ENCODE measurements around the gene BNIP2.
"Not testable (repeated sequence)": the region's sequence is repeated elsewhere in the genome, so short reads cannot be mapped to it uniquely, and the experiment has no call there.

BNIP2 gene

DNA sequence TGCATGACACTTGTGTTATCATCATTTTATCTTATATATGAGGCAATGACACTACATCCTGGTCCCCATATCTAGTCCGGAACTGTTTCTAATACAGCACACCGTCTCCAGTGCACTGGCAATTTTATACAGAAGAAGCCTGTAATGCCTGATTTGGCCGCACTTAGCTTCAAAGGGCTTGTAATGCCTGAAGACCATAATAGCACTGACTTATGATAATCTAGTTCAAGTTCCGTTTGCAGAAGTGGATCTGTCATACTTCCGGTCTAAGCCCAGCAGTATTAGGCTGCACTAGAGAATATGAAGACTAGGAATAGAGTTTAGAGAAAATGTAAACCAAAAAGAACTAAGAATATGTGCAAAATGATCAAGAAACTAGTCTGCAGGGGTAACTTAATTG, 1.3 kb downstream of the BNIP2 start:
- DNase-seq (ENCODE audit: low read depth): no peak

DNA sequence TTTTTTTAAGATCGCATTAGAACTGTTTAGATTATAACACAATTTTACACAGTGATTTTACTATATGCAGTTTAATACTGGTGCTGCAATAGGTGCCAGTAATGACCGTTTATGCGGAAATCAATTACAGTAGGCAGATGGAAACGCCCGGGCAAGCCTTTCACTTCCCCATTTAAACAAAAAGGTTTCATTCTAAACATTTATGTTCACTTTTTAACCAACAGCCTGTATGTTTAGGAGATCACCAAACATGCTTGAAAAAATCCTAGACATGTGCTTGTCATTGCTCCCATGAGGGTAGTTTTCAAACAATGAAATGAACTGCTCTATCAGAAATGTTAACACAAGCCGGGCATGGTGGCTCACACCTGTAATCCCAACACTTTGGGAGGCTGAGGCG, 2.7 kb downstream of the BNIP2 start:
- no peak for DNase-seq (ENCODE audit: low read depth)

DNA sequence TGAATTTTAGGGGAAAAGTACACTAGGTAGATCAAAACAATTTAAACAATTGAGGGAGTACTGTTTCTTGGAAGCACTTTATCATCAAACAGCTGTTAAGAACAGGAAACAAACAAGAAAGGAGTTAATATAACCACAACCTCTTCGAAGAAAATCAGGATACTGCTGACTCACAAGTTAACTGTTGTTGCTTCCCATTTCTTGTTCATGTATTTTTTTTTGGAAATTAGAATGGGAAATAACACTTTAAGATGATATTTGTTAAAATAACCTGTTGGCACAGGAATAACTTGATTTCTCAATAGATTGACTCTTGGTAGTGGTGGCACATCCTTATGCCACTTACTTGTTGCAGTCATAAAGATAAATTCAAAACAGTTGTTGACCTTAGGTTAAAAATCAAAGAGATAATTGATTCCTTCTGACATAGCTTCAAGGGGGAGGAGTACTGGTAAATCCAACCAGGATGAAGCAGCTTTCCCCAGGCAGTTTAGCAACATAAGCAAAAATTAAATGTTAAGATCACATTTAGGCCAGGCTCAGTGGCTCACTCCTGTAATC, 3.3 kb downstream of the BNIP2 start:
- DNase-seq (ENCODE audit: low read depth): peak; percentile 28

DNA sequence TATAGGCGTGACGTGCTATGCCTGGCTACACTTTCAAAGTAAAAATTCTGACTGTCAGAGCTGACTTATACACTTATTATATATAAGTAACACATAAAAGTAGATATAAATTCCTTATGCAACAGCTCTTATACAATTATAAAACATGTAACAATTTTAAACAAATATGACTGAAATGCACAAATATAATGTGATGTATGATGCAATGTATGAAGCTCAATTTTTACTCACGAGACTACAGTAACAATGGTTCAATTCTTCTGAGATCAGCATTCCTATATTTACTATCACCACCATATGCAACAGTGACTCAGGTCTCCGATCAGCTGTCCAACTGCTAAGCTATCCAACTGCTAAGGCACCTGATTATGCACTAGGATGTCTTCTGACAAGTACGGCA, 8.2 kb downstream of the BNIP2 start:
- DNase-seq (ENCODE audit: low read depth): no peak

DNA sequence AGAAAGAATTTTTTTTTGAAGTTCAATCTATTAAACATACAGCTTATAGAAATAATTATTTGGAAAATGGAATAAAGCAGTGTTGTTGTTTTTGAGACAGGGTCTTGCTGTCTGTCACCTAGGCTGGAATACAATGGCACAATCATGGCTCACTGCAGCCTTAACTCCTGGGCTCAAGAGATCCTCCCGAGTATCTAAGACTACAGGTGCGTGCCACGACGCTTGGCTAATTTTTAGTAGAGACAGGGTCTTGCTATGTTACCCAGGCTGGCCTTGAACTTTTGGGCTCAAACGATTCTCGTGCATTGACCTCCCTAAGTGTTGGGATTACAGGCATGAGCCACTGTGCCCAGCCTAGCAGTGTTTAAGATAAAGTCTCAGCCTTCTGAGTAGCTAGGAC, 8.8 kb downstream of the BNIP2 start:
- no peak for DNase-seq (ENCODE audit: low read depth)

DNA sequence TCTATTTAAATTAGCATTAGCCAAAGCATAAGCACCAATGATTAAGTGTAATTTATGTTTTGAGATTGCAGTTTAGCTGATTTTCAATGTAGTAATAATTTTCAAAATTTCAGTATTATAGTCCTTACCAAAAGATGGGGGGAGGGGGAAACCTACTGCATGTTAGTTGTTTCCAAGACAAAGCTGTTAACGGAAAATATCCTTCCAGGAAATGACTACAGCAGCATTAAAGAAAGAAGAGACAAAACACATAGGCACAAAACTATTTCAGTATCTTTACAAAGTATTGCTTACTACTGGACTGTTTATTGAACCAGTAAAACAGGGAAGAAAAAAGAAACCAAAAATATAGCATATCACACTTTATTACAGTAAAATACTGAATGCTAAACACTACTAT, 10.5 kb downstream of the BNIP2 start:
- no peak for DNase-seq (ENCODE audit: low read depth)

DNA sequence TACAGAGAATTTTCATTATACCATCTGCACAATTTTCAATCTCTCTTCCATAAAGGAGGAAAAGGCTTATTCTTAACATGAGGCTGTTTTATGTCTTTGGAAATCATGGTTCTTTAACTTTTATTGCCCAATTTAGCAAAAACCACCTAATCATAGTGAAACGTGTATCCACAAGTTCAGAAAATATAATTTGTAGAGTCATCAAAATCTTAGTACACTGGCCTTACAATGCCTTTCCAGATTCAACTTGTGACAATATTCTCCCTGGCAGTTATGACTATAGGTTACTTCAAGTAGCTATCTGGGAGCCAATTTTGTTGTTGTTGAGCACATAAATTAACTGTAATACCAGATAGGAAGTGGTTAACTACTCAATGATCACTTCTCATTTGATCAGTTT, 10.9 kb downstream of the BNIP2 start:
- no peak for DNase-seq (ENCODE audit: low read depth)

DNA sequence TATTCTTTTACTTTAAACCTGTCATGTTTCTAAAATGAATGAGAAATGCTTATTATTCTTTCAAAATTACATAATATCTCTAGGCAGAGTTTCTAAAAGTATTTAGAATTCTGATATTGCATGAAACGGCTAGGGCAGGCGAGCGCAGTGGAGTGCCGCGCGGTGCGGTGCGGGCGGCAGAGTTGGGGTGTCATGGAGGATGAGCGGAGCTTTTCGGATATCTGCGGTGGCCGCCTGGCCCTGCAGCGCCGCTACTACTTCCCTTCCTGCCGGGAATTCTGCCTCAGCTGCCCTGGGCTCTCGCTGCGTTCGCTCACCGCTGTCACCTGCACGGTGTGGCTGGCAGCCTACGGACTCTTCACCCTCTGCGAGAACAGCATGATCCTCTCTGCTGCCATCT, 12.6 kb downstream of the BNIP2 start:
- DNase-seq (ENCODE audit: low read depth): no peak

DNA sequence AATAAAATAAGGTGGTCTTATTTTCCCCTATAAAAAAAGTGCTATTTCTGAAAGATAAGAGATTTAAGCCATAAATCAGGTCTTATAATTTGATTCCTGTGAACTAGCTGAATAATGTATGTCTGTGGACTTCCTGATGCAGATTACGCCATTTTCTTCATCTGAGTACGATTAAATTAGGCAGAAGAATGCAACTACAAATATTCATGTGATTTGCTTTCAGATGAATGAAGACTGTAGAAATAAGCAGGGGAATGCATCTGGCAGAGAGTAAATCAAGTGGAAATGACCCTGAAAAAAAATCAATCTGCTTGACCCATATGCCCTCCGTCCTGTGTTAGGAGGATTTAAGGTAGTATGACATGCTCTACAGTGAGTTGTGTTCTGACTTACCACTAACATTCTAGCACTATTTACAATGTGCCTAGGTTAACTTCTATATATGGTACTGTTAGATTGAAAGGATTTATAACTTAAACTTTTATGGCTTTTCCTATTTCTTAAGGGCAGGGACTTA, 14.7 kb downstream of the BNIP2 start:
- no peak for DNase-seq (ENCODE audit: low read depth)

DNA sequence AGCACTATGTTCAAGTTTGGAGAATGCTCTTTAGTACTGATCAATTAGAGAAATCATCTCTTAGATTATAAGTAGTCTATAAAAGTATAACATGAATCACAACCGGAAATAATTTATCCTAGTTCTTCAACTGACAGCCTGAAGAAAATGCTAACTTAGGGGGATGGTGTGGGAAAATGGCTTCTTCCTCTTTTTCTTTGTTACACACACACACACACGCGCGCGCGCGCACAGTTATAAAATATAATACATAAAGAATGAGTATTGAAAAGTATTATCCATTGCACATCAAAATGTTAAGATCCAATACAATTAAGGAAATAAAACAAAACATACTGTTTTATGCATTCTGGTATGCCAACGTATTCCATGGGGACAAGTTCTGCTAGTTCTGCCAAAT, 20.6 kb downstream of the BNIP2 start:
- no peak for DNase-seq (ENCODE audit: low read depth)

DNA sequence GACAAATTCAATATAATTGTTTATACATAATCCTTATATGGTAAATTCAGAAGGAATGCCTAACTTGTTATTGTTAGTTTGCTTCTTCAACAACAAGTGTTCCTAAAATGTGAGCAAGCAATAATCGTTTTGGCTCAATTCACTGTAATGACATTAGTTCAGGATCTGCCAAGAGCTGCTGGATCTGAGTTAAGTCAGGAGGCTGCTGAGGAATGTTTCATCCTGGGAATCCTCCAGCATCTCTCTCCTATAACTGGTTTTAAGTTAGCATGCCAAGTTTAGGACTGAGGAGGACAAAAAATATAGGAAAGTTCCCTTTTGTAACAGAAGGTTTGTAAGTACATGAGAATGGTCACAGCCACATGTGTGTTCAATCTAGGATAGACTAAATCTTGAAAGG, 26.9 kb downstream of the BNIP2 start:
- no peak for DNase-seq (ENCODE audit: low read depth)

DNA sequence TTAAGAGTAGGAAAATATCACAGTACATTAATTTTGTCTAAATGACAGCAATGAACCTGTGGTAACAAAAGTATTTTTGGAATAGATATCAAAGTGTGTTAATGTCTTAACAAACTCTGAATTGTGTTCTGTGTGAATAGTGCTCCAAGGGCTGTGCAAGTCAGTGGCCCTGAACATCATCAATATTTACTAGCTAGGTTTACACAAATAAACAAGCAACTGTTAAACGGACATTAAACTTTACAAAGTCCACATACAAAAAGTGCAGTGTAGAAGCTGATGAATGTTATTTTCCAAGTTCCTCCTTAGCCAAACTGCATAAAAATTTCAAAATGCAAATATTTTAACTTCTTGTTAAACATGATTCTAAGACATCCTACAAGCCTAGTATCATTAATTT, 29.8 kb downstream of the BNIP2 start:
- no peak for DNase-seq (ENCODE audit: low read depth)

DNA sequence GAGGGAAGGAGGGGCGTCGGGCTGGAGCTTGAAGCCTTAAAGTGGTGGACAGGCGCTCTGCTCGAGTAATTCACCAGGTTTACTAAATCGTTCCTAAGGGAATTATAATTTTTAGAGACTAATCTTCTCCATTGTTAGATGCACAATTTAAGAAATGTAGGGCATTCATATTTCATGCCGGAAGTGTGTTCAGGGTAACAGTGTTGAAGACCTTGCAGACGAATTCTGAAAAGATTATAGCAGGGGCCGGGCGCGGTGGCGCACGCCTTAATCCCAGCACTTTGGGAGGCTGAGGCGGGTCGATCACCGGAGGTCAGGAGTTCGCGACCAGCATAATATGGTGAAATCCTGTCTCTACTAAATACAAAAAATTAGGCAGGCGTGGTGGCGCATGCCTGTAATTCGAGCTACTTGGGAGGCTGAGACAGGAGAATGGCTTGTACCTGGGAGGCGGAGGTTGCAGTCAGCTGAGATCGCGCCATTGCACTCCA, 31.4 kb downstream of the BNIP2 start:
- DNase-seq (ENCODE audit: low read depth): no peak

DNA sequence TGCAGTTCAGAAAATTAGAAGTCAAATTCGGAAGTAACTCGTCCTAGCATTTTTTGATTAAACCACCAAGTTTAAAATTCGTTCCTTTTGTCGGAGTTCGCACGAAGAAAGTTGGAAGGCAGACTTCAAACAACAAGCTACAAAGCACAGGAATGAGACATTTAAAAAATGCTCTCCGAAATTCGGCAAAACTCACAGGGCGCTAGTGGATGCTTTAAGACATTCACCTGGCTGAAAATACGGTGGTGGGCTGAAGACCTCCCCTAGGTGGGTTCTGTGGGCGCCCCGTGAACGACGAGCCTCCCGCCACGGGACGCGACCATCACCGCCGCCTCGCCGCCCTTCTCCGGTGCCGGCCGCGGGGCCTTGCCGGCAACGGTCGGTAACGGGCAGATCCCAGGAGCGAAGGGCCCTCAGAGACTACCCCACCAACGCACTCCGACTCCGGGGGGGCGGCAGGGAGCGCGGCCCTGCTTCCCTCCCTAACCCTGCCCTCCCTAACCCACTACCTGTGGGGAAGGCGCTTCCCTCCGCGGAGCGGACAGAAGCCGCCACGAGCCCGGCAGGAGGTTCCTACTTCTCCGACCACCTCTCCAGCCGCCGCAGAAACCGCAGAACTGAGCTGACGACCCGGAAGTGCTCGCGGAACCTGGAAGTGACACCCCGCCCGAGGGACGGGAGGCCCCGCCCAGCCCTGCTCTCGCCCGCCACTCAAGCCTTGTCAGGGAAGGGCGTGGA, 32.1 kb downstream of the BNIP2 start, which contains the start of gene GTF2A2:
TSS of gene GTF2A2 (minus strand) at position 619 of the 738 bp plus-strand sequence. CDS start 5,238 bp downstream, outside the sequence.
- DNase-seq (ENCODE audit: low read depth): peak; percentile 67

DNA sequence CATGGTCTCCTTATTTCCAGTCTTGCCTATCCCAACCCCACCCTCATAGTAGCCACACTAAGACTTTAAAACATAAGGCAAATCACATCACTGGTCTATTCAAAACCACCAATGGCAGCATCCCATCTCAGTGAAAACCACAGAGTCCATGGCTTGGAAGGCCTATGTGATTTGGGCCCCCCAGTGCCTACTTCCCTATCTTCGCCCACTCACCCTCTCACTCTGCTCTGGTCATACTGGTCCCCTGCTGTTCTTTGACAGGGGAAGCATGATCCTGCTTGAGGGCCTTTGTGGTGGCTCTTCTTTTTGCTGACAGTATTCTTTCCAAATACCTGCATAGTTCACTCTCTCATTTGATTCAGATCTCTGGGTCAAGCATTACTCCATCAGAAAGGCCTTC, 35.1 kb downstream of the BNIP2 start:
- DNase-seq (ENCODE audit: low read depth): no peak

DNA sequence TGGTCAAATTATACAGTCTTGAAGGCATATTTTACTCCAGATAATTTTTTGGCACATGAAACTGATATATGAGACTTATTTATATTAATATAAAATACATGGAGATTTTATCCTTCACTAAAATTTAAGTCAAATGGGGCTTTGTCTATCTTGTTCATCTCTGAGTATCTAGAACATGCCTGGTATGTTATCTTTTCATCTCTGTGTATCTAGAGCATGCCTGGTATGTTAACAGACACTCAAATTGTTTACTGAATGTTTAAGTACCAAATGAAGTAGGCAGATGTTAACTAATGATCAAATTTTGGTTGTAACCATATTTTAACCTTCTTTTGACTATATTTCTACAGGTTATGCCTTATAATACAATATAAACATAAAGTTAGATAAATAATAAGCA, 39.5 kb downstream of the BNIP2 start:
- DNase-seq (ENCODE audit: low read depth): no peak

DNA sequence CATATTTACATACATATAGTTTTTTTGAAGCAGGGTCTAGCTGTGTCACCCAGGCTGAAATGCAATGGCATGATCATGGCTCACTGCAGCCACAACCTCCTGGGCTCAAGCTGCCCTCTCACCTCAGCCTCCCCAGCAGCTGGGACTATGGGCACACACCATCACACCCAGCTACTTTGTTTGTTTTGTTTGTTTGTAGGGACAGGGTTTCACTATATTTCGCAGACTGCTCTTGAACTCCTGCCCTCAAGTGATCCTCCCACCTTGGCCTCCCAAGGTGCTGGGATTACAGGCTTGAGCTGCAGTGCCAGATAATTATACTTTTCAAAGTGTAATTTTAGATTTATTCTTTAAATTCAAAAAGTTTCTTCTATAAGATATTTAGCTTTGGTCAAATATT, 42.0 kb downstream of the BNIP2 start:
- no peak for DNase-seq (ENCODE audit: low read depth)

DNA sequence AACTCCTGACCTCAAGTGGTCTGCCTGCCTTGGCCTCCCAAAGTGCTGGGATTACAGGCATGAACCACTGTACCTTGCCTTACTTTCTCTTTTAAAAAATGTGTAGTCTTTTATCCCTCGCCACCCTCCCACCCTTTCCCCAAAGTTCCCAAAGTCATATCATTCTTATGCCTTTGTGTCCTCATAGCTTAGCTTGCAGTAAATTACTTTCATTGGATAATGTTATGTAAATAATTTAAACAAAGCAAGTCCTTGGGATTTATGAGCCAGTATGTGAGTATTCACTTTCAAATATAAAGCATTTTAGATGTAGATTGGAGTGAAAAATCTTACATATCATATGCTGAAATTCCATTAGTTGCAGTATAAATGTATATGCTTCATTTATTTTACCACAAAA, 42.8 kb downstream of the BNIP2 start:
- no peak for DNase-seq (ENCODE audit: low read depth)

DNA sequence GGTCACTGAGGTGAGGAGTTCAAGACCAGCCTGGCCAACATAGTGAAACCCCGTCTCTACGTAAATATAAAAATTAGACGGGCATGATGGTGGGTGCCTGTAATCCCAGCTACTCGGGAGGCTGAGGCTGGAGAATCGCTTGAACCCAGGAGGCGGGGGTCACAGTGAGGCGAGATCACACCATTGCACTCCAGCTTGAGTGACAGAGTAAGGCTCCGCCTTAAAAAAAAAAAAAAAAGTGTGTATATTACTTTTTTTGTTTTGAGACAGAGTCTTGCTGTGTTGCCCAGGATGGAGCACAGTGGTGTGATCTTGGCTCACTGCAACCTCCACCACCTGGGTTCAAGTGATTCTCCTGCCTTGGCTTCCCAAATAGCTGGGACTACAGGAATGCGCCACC, 43.3 kb downstream of the BNIP2 start:
- DNase-seq (ENCODE audit: low read depth): not testable (repeated sequence)

DNA sequence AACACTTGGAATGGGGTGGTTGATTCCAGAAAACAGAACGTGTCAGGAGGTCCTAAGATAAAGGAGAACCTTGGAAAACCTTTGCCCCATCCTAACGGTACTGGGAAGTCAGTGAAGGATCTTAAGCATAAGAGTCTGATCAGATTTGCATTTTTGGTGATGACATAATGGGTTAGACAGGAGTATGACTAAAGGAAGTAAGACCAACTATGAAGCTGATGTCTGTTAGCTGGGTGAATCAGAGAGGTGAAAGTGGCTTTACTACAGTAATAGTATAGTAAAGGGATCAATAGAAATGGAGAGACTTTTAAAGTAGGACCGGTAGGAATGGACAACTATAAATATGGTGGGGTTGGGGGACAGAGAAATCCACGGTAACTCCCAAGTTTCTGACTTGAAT, 44.4 kb downstream of the BNIP2 start:
- DNase-seq (ENCODE audit: low read depth): no peak

DNA sequence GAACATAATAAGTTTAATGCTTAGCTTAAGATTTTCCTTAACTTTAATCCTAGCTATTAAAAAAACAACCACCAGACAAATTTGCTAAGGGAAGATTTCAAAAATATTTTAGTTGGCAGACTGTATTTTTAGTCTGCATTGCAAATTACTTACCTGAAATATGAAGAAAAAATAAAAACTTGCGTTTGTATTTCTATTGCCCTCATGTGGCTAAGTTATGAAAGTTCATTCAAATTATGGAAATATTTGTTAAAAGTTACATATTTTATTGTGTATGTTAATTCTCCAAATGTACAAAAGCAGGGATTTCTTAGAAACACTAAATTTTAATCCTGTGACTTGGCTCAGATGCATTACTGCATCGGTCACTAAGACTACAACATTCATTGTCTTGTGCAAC, 46.8 kb downstream of the BNIP2 start:
- no peak for DNase-seq (ENCODE audit: low read depth)

DNA sequence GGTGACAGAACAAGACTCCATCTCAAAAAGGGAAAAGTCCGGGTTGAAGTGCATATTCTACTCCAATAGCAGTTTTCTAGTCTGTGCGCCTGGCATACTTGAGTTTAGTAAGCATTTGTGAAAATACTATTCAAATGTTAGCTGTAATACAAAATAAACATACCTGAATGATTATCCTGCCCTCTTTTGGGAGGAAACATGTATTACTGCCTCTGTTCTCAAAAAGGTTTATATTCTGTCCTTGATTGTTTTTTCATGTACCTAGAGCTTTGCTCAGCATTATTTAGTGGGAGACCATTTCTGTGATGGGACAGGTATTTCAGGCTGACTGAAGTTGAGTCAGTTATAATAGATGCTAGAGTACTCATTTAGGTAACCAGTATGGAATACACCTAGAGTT, 51.6 kb downstream of the BNIP2 start:
- DNase-seq (ENCODE audit: low read depth): not testable (repeated sequence)

DNA sequence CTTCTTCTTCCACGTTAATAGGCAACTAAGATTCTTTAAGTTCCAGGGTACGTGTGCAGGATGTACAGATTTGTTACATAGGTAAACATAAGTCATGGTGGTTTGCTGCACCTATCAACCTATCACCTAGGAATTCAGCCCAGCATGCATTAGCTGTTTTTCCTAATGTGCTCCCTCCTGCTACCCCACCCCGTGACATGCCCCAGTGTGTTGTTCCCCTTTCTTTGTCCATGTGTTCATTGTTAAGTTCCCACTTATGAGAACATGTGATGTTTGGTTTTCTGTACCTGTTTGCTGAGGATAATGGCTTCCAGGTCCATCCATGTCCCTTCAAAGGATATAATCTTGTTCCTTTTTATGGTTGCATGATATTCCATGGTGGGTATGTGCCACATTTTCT, 52.9 kb downstream of the BNIP2 start:
- no peak for DNase-seq (ENCODE audit: low read depth)

DNA sequence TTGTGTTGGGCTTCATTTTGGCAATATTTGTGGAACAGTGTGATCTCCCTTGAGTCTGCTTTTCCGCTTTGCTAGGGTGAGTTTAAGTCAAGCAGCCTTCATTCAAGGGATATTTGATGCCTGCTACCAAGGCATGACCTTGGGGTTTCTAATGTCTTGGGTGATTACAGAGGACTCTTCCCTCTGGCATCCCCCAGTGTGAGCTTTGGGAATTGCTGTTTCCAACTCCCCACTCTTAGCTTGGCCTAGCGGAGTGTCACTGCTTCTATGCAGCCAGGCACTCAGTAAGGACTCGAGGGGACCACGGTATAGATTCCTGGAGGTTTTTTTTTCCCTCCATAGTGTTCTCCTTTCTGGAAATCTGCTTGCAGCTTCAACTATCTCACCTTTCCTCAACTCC, 56.4 kb downstream of the BNIP2 start:
- DNase-seq (ENCODE audit: low read depth): no peak
